ENCODE data around the gene ZNF766.
"Not testable (repeated sequence)": the region's sequence is repeated elsewhere in the genome, so short reads cannot be mapped to it uniquely, and the experiment has no call there.

Gene ZNF766

GRCh38 chr19:52277471-52277870, 8.1 kb downstream of the ZNF766 start:
- FAIRE-seq, result no peak

- FAIRE-seq, result no peak
These were observed 16.9 kb downstream of the ZNF766 start for GRCh38 chr19:52286256-52286655.

GRCh38 chr19:52291781-52292180, 22.4 kb downstream of the ZNF766 start:
- FAIRE-seq, result no peak

- not testable (repeated sequence) for FAIRE-seq
These were observed 23.6 kb downstream of the ZNF766 start for GRCh38 chr19:52292946-52293345.

GRCh38 chr19:52296400-52296772, 27.0 kb downstream of the ZNF766 start:
- no peak for FAIRE-seq

GRCh38 chr19:52296773-52297600, 27.6 kb downstream of the ZNF766 start, which contains the start of gene ZNF480:
Gene ZNF480, plus strand, starts transcription at chr19:52297169. Its CDS starts 3,244 bp downstream, at chr19:52300413.
- FAIRE-seq, result no peak

- no peak for FAIRE-seq
These were observed 28.4 kb downstream of the ZNF766 start for GRCh38 chr19:52297601-52298364.

- FAIRE-seq, result no peak
These were observed 37.9 kb downstream of the ZNF766 start for GRCh38 chr19:52307275-52307674.

- no peak for FAIRE-seq
These were observed 53.0 kb downstream of the ZNF766 start for GRCh38 chr19:52322429-52322828.

- no peak for FAIRE-seq
These were observed 62.4 kb downstream of the ZNF766 start for GRCh38 chr19:52331757-52332156.

GRCh38 chr19:52335768-52336116, 66.4 kb downstream of the ZNF766 start:
- FAIRE-seq, result no peak

GRCh38 chr19:52336117-52336790, 66.9 kb downstream of the ZNF766 start, which contains the start of gene ZNF610:
Gene ZNF610, plus strand, starts transcription at chr19:52336243. Its CDS starts 12,930 bp downstream, at chr19:52349173.
- no peak for FAIRE-seq

GRCh38 chr19:52336791-52337381, 67.5 kb downstream of the ZNF766 start:
- no peak for FAIRE-seq

GRCh38 chr19:52339022-52339421, 69.6 kb downstream of the ZNF766 start:
- FAIRE-seq, result not testable (repeated sequence)

- FAIRE-seq, result no peak
These were observed 74.2 kb downstream of the ZNF766 start for GRCh38 chr19:52343548-52343947.

GRCh38 chr19:52345162-52345561, 75.8 kb downstream of the ZNF766 start:
- FAIRE-seq, result no peak
